GM10847 (cell line): Measurements from ENCODE around the gene MAP2K5.

Source experiments
- POLR2A ChIP-seq: IDR thresholded peaks from 2 replicates; pipeline ENCODE4 v1.6.1; 2011; ENCODE audit not compliant: insufficient read length; ENCODE audit errors: extremely low read depth

Gene MAP2K5

GRCh38 chr15:67701669-67702068 lies 159.2 kb downstream of the MAP2K5 start:
- TF ChIP-seq POLR2A = no peak

- no peak for TF ChIP-seq POLR2A
Measured at GRCh38 chr15:67707520-67708283, 165.2 kb downstream of the MAP2K5 start.

- TF ChIP-seq POLR2A = no peak
Measured at GRCh38 chr15:67708500-67708899, 166.0 kb downstream of the MAP2K5 start.

GRCh38 chr15:67715170-67715569 lies 172.7 kb downstream of the MAP2K5 start:
- no peak for TF ChIP-seq POLR2A

- TF ChIP-seq POLR2A = no peak
Measured at GRCh38 chr15:67716171-67716570, 173.7 kb downstream of the MAP2K5 start.

GRCh38 chr15:67717776-67718175 lies 175.3 kb downstream of the MAP2K5 start:
- no peak for TF ChIP-seq POLR2A

GRCh38 chr15:67719330-67719959 lies 176.9 kb downstream of the MAP2K5 start:
- no peak for TF ChIP-seq POLR2A

GRCh38 chr15:67720556-67721175 lies 178.2 kb downstream of the MAP2K5 start:
- TF ChIP-seq POLR2A = no peak

- TF ChIP-seq POLR2A = no peak
Measured at GRCh38 chr15:67722030-67722817, 179.7 kb downstream of the MAP2K5 start.

- no peak for TF ChIP-seq POLR2A
Measured at GRCh38 chr15:67723294-67724024, 181.0 kb downstream of the MAP2K5 start.

- no peak for TF ChIP-seq POLR2A
Measured at GRCh38 chr15:67724691-67725375, 182.3 kb downstream of the MAP2K5 start.

- no peak for TF ChIP-seq POLR2A
Measured at GRCh38 chr15:67730135-67730534, 187.6 kb downstream of the MAP2K5 start.

- no peak for TF ChIP-seq POLR2A
Measured at GRCh38 chr15:67731112-67731721, 188.7 kb downstream of the MAP2K5 start.

- TF ChIP-seq POLR2A = no peak
Measured at GRCh38 chr15:67732164-67732563, 189.7 kb downstream of the MAP2K5 start.

- no peak for TF ChIP-seq POLR2A
Measured at GRCh38 chr15:67732671-67733374, 190.3 kb downstream of the MAP2K5 start.
